ENCODE data around the gene E2F1.
"Not testable (repeated sequence)": the region's sequence is repeated elsewhere in the genome, so short reads cannot be mapped to it uniquely, and the experiment has no call there.

The E2F1 gene

GRCh38 chr20:33644313-33645071 is 41.7 kb downstream of the E2F1 start:
- TF ChIP-seq CTCF (IDR thresholded peaks at IDR 0.05) = no peak
- peaks cover 28 to 63% (median 35%) of the 10 kb centered on the region in 3 donors for H3K36me3 ChIP-seq
- H3K4me1 ChIP-seq = peaks cover 0 to 34% (median 27%) of the 10 kb centered on the region in 4 donors
- H3K27me3 ChIP-seq = no peaks in the 10 kb centered on the region
- intact Hi-C loops (cut with DNase I; ENCODE audit: low total_unique reads) = no loop called here
- no peak for DNase-seq
- H3K4me3 ChIP-seq = no peak overlapping the region
- H3K27ac ChIP-seq = no peak overlapping the region
- H3K9me3 ChIP-seq = no peaks in the 10 kb centered on the region

- no peak for DNase-seq
- Histone ChIP-seq H3K9me3 (no peaks in the 10 kb centered on the region), H3K27me3 (no peaks in the 10 kb centered on the region), H3K4me3 (no peak overlapping the region), H3K4me1 (no peaks in the 10 kb centered on the region), H3K36me3 (peaks cover 53 to 93% (median 59%) of the 10 kb centered on the region in 3 donors), H3K27ac (no peak overlapping the region)
- TF ChIP-seq CTCF (IDR thresholded peaks at IDR 0.05) = no peak
- intact Hi-C loops (cut with DNase I; ENCODE audit: low total_unique reads) = no loop called here
These were observed 45.9 kb downstream of the E2F1 start for GRCh38 chr20:33640287-33640686.

DNA sequence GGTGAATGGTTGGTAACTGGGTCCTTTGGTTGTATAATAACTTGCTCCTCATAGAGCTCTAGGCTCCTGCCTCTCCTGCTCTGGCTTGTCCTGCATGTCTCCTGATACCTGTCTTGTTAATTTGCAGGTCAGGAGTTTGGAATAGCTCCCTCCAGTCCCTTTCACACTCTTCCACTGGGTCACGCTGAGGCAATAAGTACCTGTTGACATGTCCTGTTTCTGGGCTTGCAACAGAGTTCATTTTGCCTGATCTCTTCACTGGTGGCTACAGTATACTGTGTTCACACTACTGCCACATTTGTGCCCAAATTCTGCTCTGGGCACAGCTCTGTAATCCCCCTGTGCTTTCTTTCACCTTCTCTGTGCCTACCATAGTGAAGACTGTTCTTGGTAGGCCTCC is 49.4 kb downstream of the E2F1 start:
- H3K27ac ChIP-seq = no peak overlapping the region
- H3K9me3 ChIP-seq = no peaks in the 10 kb centered on the region
- H3K4me1 ChIP-seq = no peaks in the 10 kb centered on the region
- no peak overlapping the region for H3K4me3 ChIP-seq
- H3K36me3 ChIP-seq = peaks cover 51 to 81% (median 61%) of the 10 kb centered on the region in 3 donors
- no peak for TF ChIP-seq CTCF (IDR thresholded peaks at IDR 0.05)
- intact Hi-C loops (cut with DNase I; ENCODE audit: low total_unique reads) = no loop called here
- no peak for DNase-seq
- no peaks in the 10 kb centered on the region for H3K27me3 ChIP-seq

DNA sequence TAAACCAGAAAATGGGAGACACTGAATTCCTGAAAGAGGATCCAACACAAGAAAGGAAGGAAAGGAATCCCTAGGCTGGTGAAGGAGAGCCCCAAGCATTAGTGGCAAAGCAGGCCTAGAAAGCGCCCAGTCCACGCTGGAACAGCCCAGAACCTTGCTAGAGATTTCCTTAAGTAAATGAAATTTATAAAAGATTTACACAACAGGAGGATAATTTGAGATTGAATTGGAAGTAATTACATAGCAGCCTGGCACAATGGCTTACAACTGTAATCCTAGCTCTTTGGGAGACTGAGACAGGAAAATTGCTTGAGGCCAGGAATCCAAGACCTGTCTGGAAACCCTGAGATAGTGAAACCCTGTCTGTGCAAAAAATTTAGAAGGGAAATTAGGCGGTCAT is 50.8 kb downstream of the E2F1 start:
- Histone ChIP-seq H3K27me3 (no peaks in the 10 kb centered on the region), H3K36me3 (peaks cover 46 to 78% (median 67%) of the 10 kb centered on the region in 3 donors), H3K4me3 (no peak overlapping the region), H3K9me3 (no peaks in the 10 kb centered on the region), H3K27ac (no peak overlapping the region), H3K4me1 (no peaks in the 10 kb centered on the region)
- TF ChIP-seq CTCF (IDR thresholded peaks at IDR 0.05) = no peak
- intact Hi-C loops (cut with DNase I; ENCODE audit: low total_unique reads) = no loop called here
- DNase-seq = no peak

DNA sequence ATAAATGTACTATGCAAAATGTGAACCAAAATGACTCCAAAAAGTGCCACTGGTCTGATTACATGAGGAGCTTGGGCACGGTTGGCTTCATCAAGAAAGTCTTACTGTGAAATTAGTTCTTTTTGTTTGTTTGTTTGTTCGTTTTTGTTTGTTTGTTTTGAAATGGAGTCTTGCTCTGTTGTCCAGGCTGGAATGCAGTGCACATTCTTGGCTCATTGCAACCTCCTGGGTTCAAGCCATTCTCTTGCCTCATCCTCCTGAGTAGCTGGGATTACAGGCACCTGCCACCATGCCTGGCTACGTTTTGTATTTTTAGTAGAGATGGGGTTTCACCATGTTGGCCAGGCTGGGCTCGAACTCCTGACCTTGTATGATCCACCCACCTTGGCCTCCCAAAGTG is 54.3 kb downstream of the E2F1 start:
- H3K27me3 ChIP-seq; H3K27ac ChIP-seq; H3K4me3 ChIP-seq; intact Hi-C loops (cut with DNase I; ENCODE audit: low total_unique reads); DNase-seq; H3K4me1 ChIP-seq; H3K9me3 ChIP-seq: not testable (repeated sequence)
- H3K36me3 ChIP-seq = peaks cover 38 to 76% (median 64%) of the 10 kb centered on the region in 3 donors

DNA sequence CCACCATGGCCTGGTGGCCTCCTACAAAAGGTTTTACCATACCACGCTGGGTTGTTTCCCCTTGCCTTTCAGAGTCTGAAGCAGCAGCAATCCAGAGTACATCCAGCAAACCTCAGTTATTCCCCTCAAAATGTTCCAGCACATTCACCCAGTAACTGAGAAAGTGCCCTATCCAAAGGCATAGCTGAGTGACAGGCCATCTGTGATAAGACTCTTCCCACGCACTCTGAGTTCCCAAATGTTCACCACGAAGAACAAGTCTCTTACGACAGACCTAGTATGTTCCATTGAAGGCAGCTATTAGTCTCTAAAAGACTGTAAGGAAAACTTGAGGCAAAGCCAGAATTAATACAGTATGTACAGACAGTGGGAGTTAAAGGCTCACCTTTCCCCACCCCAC is 55.7 kb downstream of the E2F1 start:
- Histone ChIP-seq H3K4me3 (no peak overlapping the region), H3K9me3 (no peaks in the 10 kb centered on the region), H3K36me3 (peaks cover 37 to 79% (median 73%) of the 10 kb centered on the region in 3 donors), H3K27ac (no peak overlapping the region), H3K4me1 (no peaks in the 10 kb centered on the region), H3K27me3 (no peaks in the 10 kb centered on the region)
- no peak for DNase-seq
- intact Hi-C loops (cut with DNase I; ENCODE audit: low total_unique reads) = no loop called here
- TF ChIP-seq CTCF (IDR thresholded peaks at IDR 0.05) = no peak
